Right forelimb (tissue), 1 donor: ENCODE data around the gene ZNF521.

ENCODE experiments used
- DNase-seq: peaks from one replicate; pipeline ENCODE4 v3.0.0-alpha.2; 2018

Gene ZNF521

DNA sequence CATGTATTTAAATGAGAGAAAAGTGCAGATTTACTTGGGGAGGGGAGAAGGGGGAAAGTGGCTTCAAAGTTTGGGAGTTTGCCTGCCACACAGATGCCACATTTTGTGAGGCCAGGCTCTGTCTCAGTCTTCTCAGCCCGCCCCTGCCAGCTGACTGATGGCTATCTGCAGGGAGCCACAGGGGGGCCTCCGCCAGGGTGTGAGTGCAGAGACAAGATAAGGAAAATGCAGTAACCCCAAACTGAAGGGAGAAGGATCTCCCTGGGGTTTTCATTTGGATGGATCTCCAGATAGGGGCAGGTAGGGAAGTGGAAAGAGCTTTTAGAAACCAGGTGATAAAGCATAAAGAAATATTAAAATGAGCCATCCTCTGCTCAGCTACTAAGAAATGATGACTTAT lies 128.8 kb downstream of the ZNF521 start:
- no peak for DNase-seq

- no peak for DNase-seq
Observed at GRCh38 chr18:25222648-25223047, 129.3 kb downstream of the ZNF521 start.

DNA sequence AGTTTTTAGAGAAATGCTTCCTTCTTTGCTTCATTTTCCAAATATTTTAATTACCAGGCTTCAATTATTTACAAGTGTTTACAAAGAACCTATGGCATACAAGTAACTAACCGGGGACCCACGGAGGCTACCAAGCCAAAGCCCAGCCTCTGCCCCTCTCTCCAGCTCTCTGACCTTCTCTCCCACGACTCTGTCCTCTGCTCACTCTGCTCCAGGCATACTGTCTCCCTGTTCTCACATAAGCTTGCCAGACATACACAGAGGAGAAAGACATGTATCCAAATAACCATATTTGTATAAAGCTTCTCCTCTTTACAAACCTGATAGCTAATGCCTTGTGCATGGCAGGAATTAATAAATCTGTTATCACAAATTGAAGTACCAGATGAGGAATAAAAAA lies 141.3 kb downstream of the ZNF521 start:
- DNase-seq, result no peak

GRCh38 chr18:25192065-25192464 lies 159.9 kb downstream of the ZNF521 start:
- DNase-seq, result no peak

DNA sequence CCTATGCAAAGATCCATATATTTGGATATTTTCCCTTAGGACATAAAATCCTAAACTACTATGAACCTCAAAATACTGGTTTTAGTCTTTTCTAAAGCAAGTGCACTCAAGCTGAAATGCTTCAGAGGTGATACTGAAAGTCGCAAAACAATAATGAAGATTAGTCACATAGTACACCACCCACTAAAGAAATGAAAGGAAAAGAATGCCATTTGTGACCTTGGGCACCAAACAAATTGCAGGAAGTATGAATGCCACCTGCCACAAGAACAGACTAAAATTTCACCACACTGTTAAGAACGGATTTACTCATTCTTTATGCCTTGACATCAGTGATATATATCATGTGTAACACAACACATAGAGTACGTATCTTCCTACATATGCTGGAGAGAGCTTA lies 161.5 kb downstream of the ZNF521 start:
- DNase-seq, result no peak

- DNase-seq, result no peak
Observed at GRCh38 chr18:25189391-25190185, 162.4 kb downstream of the ZNF521 start.

- DNase-seq, result no peak
Observed at GRCh38 chr18:25187521-25188192, 164.3 kb downstream of the ZNF521 start.

- DNase-seq, result no peak
Observed at GRCh38 chr18:25186871-25187270, 165.1 kb downstream of the ZNF521 start.

GRCh38 chr18:25181993-25182392 lies 170.0 kb downstream of the ZNF521 start:
- no peak for DNase-seq

DNA sequence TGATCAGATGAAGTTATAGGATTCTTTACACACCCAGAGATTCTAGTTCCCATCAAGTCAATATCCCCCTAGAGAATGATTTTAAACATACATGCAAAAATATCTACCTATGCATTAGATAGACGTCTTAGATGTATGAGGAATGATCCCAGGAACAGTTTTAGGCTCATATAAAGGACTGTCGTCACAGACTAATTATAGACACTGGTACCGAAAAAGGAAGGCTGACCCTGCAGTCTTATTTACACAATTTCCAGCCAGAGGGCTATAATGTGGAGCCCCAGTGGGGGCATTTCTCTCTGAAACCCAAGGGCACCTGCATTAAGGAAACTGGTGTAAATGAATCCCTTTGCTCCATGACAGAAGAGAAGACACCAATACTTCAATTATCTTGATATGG lies 170.4 kb downstream of the ZNF521 start:
- DNase-seq, result no peak

GRCh38 chr18:25180973-25181548 lies 170.9 kb downstream of the ZNF521 start:
- no peak for DNase-seq

- no peak for DNase-seq
Observed at GRCh38 chr18:25177631-25178030, 174.3 kb downstream of the ZNF521 start.

- DNase-seq, result no peak
Observed at GRCh38 chr18:25176518-25177042, 175.4 kb downstream of the ZNF521 start.

DNA sequence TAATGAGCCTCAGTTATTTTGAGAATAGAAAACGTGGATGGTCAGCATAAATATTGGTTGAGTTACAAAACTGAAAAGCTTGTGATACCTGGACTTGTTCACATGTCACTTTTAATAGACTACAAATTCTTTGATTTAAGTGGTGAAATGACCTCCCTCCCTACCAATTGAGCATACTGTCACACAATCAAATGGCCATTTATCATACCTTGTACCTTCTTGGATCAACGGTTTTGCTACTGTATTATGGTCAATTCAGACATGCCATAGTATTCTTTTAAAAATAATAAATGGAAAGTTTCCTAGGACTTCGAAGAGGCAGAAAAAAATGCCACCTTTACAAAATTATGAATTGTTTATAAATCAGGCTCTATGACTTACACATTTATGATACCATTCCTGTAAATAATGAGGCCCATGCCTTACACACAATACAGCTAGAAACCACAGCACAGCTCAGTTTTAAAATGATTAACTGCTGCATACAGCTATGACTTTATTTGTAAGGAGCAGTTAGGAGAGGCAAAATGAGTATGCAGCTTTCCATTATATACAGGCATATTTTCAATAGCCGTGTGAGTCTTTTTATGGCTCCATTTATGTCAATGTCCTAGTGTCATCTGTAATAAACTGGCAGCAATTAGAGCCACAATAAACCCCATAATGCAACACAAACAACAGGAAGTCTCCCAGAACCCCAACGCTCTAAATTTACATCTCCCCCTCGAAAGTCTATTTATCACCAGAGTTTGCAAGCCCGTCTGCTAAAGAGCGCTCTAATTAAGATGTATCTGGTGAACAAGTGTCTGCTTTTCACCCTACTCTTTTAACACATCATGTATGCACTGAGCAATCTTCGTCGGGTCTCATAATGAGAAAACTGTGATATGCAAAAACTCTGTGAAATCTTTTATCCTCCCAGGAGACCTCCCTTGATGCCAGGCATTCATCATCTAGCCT lies 176.1 kb downstream of the ZNF521 start:
- no peak for DNase-seq

DNA sequence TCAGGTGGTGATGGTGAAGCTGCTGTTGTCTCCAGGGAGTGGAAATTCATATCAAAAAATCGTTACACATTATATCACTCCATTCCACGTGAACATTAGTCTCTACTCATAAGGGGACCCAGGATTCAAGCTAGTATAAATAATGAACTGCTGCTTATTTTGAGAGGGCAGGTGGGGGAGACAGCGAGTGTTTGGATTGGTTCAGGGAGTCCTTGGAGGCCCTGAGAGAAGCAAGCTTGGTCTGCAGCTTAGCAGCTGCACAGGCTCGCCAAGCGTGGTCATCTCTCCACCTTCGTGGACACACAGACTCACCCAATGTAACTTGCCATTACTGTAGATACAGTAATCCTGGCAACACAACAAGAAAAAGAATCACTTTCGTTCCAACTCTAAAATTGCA lies 177.6 kb downstream of the ZNF521 start:
- no peak for DNase-seq

DNA sequence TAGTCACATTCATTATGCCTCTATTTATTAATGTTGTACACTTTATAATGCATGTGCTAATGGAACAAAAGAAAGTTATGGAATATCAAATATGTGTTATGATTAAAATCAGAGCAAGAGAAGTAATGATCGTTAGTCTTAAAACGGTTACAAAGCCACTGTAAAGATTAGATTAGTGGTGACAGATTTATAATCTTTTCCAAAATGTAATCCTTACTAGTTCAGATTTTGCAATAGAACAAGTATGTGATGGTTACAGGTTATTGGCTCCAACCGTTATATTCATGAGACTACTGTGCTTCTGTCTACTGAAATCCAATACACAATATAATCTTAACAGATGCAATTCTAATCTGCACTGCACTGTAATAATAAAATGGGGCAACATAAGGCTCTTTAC lies 180.6 kb downstream of the ZNF521 start:
- DNase-seq, result no peak

DNA sequence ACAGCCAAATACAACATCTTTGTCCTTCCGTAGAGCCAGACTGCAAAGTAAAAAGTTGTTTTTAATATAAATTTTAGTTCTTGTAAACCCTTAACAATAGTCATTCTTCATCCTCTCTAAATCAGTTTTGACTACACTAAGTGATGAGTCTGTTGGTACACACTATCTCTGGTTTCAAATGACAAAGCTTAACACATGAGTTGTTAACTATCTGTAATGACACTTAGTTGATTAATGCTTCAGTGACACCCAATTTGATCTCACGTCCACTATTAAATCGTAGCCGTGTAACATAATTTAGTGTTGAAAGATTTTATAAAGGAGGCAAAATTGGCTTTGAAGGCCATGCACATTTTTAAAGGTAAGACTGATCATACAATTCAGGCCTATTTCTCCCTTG lies 181.6 kb downstream of the ZNF521 start:
- DNase-seq, result no peak

DNA sequence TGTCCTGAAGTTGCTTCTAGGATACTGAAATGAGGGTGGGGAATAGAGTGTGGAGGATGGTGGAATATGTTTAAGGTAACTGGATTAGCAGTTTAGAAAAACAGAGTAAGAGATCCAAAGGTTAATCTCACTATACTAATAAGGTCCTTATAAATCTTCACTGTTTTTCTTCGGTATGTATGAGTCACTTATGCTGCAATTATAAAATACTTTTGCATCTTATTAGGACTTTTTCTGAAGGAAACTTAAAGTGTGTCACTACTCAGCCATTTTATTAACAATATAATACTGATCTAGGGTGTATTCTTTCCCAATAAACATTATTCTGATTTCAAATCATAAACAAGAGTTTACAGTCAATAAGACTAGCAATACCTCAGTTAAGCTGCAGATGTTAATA lies 182.3 kb downstream of the ZNF521 start:
- no peak for DNase-seq

DNA sequence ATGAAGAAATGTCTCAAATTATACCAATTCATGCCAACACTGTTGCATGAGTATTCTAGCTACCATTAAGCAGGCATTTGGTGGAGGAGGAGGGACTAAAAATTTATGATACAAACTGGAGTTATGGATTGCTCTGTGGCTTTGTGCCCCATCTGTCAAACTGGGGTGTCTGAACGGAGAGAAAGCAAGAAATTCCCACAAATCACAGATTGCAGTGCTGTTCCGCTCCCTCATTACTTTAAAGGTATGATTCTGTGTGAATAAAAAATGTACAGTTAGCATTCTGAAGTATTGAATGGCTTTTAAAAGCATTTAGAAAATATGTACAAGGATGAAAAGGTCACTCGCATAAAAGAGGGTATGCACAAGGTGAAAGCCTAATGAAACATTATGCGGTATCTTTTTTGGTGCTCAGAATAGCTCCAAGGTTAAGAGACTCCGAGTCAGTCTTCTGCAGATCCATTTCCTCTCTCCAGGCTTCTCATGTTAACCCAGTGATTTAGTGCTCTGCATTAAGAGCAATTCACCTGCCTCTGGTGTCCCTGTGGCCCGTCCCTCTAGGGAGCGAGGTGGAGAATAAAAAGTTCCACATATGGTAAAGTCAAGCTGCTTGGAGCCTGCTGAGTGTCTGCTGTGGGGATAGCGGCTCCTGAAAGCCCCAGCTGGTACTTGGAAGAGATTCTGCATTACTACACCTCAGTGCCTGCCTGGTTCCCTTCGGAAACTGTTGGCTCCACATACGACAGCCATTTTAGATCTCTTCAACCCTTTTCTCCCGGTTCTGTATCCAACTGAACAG lies 184.2 kb downstream of the ZNF521 start:
- DNase-seq, result no peak

DNA sequence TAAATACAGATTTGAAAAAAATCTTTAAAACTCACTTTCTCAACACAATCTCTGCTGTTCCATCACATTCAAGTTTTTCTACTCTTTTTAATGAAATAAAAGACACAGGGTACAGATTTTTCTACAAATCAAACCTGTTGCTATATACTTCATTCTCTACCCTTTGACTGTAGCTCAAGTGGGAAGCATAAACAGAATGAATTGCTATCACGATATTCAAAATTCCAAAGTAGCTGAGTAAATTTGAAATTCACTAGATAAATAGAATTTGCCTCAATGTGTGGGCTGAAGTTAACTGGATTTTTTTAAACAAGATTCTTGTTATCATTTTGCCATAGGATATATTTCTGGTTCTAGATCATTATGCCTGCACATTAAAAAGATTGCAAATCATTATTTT lies 185.9 kb downstream of the ZNF521 start:
- no peak for DNase-seq

DNA sequence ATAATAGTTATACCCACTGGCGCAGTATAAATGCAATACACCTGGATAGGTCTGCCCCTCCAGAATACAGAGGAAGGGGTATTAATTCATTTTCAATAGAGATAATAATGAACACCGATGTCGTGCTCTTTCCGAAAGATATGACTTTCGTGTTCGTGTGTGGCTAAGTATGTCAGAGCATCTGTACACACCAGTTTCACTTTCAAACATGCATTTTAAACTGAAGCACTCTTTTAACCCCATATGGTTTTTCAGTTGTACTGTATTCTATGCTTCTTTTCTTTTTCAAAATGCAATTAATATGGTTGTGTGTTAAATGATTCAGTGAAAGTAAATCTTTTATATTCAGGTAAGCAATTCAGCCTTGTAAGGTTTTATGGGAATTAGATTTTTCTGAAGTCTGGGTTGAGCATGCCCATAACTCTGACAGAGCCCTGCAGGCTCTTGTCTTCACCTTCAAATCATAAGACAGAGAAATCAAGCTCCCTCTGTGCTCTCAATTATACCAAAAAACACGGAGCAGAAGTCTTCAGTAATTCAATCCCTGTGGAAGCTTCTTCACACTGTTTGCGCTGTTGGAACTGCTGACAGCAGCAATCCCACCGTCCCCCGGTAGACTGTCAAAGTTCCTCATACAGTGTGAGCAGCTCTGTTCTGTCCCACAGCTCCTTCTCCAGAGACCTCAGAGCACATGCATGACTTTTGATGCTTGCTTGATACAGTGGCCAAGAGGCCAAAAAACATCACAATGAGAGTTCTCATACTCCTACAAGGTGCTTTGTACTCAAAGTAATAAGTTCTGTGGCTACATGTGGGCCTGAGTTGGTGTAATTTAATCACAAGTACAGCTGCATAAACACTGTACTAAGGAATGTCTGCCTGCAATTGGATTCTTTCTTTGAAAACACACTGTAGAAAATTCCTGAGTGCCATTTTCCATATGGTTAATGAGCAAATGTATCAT lies 186.8 kb downstream of the ZNF521 start:
- no peak for DNase-seq
